Loucy (cell line): ENCODE measurements around the gene ING5.

Experiments
- CTCF ChIP-seq: fragments of 200-600 bp; sonication (generic); conservative IDR thresholded peaks from 2 replicates; pipeline ENCODE4 v1.5.1; 2014; ENCODE audit warnings: mild to moderate bottlenecking, antibody characterized with exemption, low read length
- EZH2phosphoT487 ChIP-seq: fragments of 200-600 bp; IDR thresholded peaks from 2 replicates; pipeline ENCODE4 v1.6.1; 2018; ENCODE audit warnings: antibody characterized with exemption, mild to moderate bottlenecking, moderate library complexity, borderline replicate concordance

- TF ChIP-seq CTCF: no peak
- no peak for TF ChIP-seq EZH2phosphoT487
Observed at GRCh38 chr2:241750076-241750840, 48.4 kb downstream of the ING5 start.
